Endothelial cell of umbilical vein (primary cell): Measurements from ENCODE around the gene HNRNPK. TPM values are rescaled to one million over a fixed set of nuclear protein-coding genes. Genes with fewer than 3 reads are reported as not detected.

Experiments used
- microRNA-seq: library from miRNA; unstranded; fragments of <30 nt; microRNA quantifications from one replicate; pipeline ENCODE4 v1.2.0, GENCODE V29; 2021; ENCODE audit warnings: borderline number of aligned reads, borderline replicate concordance
- polyA plus RNA-seq, 4 experiments: library from polyadenylated mRNA; depleted of rRNA in 3 of 4; stranded (reverse) in 3 of 4; unstranded in 1 of 4; fragments of >200 nt; gene quantifications; 2 replicates each; pipeline versions ENCODE4 v1.2.1 to v1.2.3, GENCODE V29; 2011 to 2012; ENCODE audit warnings: missing spikeins in 1 of 4
- small RNA-seq: library from RNA; depleted of rRNA; stranded (forward); fragments of <200 nt; gene quantifications from one replicate; pipeline ENCODE3, GENCODE V24; 2012; ENCODE audit warnings: low replicate concordance, low read depth; ENCODE audit not compliant: insufficient read depth, insufficient read length
- total RNA-seq: library from RNA; stranded (reverse); gene quantifications from 2 replicates; pipeline ENCODE4 v1.2.3, GENCODE V29; 2021

The HNRNPK gene
- total and polyA plus RNA-seq, 2 donors (not counting 3 experiments of a cell fraction or from before 2014, with no cell fraction given) = 399 to 663 TPM

Small RNAs within 50 kb of the gene (microRNA-seq; reads per million reads assigned to microRNA genes)
- gene MIR7-1 = 110 reads per million, percentile 57 among the genes with 10 or more reads in this experiment

Small RNAs within 50 kb of the gene (small RNA-seq; reads per million reads assigned to genes)
- gene RF00019 = not detected

Other genes with a start within 250 kb of the HNRNPK start
- 2.5 and 2.6 TPM in 2 replicates for gene GKAP1, start 162.4 kb downstream of the HNRNPK start, total RNA-seq
- gene GKAP1, start 162.4 kb downstream of the HNRNPK start, polyA plus RNA-seq = 0.51 and 1.3 TPM in 2 replicates
- 3.2 and 3.5 TPM in 2 replicates for gene KIF27, start 58.8 kb downstream of the HNRNPK start, total RNA-seq
- 0.16 and 0.28 TPM in 2 replicates for gene KIF27, start 58.8 kb downstream of the HNRNPK start, polyA plus RNA-seq
- 11.4 and 11.5 TPM in 2 replicates for gene RMI1, start 590 bp upstream of the HNRNPK start, total RNA-seq
- gene RMI1, start 590 bp upstream of the HNRNPK start, polyA plus RNA-seq = 0.46 and 1.1 TPM in 2 replicates